ENCODE data around the gene ZNF888. TPM values are rescaled to one million over a fixed set of nuclear protein-coding genes. Genes with fewer than 3 reads are reported as not detected.
A peak's percentile ranks its signal among the peaks of the same experiment; 100 is the strongest.
"Not testable (repeated sequence)": the region's sequence is repeated elsewhere in the genome, so short reads cannot be mapped to it uniquely, and the experiment has no call there.

Gene ZNF888
- polyA plus RNA-seq, 2 of the 4 experiments (the other 2 are of a cell fraction): not detected

DNA sequence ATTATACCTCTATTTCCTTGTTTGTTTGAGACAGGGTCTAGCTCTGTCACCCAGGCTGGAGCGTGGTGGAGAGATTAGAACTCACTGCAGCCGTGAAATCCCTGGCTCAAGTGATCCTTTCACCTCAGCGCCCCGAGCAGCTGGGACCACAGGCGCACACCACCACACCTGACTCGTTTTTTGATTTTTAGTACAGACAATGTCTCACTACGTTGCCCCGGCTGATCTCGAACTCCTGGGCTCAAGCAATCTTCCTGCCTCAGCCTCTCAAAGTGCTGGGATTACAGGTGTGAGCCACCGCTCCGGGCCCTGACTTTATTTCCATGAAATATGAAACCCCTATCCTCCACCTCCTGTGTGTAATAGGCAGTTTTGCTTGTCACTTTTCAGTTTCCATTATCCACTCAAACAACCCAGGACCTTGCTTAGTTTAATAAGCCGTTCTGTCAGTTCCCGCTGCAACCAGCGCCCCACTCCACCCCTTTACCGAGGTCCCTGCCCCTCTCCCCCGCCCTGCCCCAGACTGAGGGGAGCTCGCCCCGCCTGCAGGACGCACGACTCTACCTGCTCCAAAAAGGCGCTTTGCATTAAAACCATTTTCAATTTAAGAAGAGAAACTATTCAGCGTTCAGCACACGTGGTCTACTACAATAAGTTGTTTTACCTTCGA, 22.6 kb upstream of the ZNF888 start:
- WGBS (ENCODE audit: missing lambda C conversion rate): 25% methylated on average over 24 of the region's 24 CpGs
- DNase-seq (ENCODE audit: low read depth in 1 of 2, low spot score in 1 of 2) (no peak), ATAC-seq (no peak), FAIRE-seq (no peak)
- POLR2A ChIA-PET: no interaction called here
- H3K4me2 ChIP-seq: no peak overlapping the region
- CTCF ChIA-PET: no interaction called here
- no peaks in the 10 kb centered on the region for H3K4me1 ChIP-seq
- peaks cover 67% of the 10 kb centered on the region for H3K9me3 ChIP-seq
- TF ChIP-seq FOSL2 (IDR thresholded peaks at IDR 0.05): no peak
- TF ChIP-seq FOSL2 (CRISPR knock-in tag; IDR thresholded peaks at IDR 0.05): no peak
- TF ChIP-seq POLR2A (IDR thresholded peaks at IDR 0.05; ENCODE audit: low read length): no peak
- TF ChIP-seq NFE2L2 (conservative IDR thresholded peaks at IDR 0.05; ENCODE audit: low read length): no peak
- no peak for TF ChIP-seq ZFP36 (IDR thresholded peaks at IDR 0.05; ENCODE audit: borderline replicate concordance, partially characterized antibody)
- TF ChIP-seq KDM5A (IDR thresholded peaks at IDR 0.05): no peak
- TF ChIP-seq FOSB (CRISPR knock-in tag; IDR thresholded peaks at IDR 0.05): no peak
- TF ChIP-seq, protein P1, sequence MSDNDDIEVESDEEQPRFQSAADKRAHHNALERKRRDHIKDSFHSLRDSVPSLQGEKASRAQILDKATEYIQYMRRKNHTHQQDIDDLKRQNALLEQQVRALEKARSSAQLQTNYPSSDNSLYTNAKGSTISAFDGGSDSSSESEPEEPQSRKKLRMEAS (IDR thresholded peaks at IDR 0.05): no peak
- TF ChIP-seq, protein P2, sequence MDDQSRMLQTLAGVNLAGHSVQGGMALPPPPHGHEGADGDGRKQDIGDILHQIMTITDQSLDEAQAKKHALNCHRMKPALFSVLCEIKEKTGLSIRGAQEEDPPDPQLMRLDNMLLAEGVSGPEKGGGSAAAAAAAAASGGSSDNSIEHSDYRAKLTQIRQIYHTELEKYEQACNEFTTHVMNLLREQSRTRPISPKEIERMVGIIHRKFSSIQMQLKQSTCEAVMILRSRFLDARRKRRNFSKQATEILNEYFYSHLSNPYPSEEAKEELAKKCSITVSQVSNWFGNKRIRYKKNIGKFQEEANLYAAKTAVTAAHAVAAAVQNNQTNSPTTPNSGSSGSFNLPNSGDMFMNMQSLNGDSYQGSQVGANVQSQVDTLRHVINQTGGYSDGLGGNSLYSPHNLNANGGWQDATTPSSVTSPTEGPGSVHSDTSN (IDR thresholded peaks at IDR 0.05): no peak
- TF ChIP-seq MAZ (IDR thresholded peaks at IDR 0.05; ENCODE audit: borderline replicate concordance, low read depth, low read length): no peak
- no peak for TF ChIP-seq SMC3 (IDR thresholded peaks at IDR 0.05)
- TF ChIP-seq FOXS1 (CRISPR knock-in tag; IDR thresholded peaks at IDR 0.05): no peak
- TF ChIP-seq CHD2 (IDR thresholded peaks at IDR 0.05; ENCODE audit: low read length, partially characterized antibody): no peak
- TF ChIP-seq ESRRA (IDR thresholded peaks at IDR 0.05; ENCODE audit: borderline replicate concordance, low read length): no peak
- TF ChIP-seq, protein P3, sequence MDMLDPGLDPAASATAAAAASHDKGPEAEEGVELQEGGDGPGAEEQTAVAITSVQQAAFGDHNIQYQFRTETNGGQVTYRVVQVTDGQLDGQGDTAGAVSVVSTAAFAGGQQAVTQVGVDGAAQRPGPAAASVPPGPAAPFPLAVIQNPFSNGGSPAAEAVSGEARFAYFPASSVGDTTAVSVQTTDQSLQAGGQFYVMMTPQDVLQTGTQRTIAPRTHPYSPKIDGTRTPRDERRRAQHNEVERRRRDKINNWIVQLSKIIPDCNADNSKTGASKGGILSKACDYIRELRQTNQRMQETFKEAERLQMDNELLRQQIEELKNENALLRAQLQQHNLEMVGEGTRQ (IDR thresholded peaks at IDR 0.05): no peak
- H3K27ac ChIP-seq: no peak overlapping the region
- no peak overlapping the region for H3K4me3 ChIP-seq

DNA sequence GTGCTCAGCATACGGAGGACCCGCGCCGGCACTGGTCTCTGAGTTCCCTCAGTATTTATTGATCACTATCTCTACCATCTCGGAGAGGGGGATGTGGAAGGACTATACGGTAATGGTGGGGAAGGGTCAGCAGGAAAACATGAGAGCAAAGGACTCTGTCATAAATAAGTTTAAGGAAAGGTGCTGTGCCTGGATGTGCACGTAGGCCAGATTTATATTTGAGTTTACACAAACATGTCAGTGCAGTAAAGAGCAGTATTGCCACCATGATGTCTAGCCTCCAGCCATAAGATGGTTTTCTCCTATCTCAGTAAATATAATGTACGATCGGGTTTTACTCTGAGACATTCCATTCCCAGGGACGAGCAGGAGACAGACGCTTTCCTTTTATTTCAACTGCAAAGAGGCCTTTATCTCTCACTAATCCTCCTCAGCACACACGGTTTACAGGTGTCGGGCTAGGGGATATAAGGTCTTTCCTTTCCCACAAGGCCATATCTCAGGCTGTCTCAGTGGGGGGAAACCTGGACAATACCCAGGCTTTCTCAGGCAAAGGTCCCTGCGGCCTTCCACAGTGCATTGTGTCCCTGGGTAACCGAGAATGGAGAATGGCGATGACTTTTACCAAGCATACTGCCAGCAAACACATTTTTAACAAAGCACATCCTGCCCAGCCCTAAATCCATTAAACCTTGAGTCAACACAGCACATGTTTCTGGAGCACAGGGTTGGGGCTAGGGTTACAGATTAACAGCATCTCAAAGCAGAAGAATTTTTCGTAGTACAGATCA, 21.7 kb upstream of the ZNF888 start:
- 38% methylated on average over 17 of the region's 17 CpGs for WGBS (ENCODE audit: missing lambda C conversion rate)
- ATAC-seq; H3K4me1 ChIP-seq; CTCF ChIA-PET; DNase-seq (ENCODE audit: low read depth in 1 of 2, low spot score in 1 of 2); POLR2A ChIA-PET; H3K4me2 ChIP-seq; H3K27ac ChIP-seq; H3K4me3 ChIP-seq: not testable (repeated sequence)
- peaks cover 68% of the 10 kb centered on the region for H3K9me3 ChIP-seq
- peak; percentile 23 for FAIRE-seq

DNA sequence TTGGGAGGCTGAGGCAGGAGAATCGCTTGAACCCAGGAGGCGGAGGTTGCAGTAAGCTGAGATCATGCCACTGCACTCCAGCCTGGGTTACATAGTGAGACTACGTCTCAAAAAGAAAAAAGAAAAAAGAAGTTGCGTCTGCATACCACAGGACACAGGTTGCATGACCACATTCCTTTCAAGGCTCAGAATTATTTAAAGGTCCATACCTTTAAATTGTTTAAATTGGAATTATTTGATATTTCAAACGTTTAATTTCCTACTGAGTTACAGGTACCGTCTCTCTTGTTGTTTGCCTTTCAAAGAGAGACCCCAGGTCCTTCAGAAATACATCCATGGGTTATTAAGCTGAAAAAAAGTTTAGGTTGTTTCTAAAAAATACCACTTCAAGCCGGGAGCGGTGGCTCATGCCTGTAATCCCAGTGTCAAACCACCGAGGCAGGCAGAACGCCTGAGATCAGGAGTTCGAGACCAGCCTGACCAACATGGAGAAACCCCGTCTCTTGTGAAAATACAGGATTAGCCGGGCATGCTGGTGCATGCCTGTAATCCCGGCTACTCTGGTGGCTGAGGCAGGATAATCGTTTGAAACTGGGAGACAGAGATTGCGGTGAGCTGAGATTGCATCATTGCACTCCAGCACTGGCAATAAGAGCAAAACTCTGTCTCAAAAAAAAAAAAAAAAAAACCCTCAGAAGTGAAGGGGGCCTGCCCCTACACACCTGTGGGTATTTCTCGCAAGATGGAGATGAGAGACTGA, 20.8 kb upstream of the ZNF888 start:
- 47% methylated on average over 17 of the region's 17 CpGs for WGBS (ENCODE audit: missing lambda C conversion rate)
- no peaks in the 10 kb centered on the region for H3K4me1 ChIP-seq
- CTCF ChIA-PET: interaction anchor here (1.2 kb wide), 1 partner anchor 11 kb away, joined by 3 read pairs; no protein-coding TSS in a partner anchor
- H3K27ac ChIP-seq: no peak overlapping the region
- H3K4me3 ChIP-seq: no peak overlapping the region
- no peak overlapping the region for H3K4me2 ChIP-seq
- POLR2A ChIA-PET: no interaction called here
- FAIRE-seq: no peak
- peaks cover 63% of the 10 kb centered on the region for H3K9me3 ChIP-seq
- DNase-seq (ENCODE audit: low read depth in 1 of 2, low spot score in 1 of 2): no peak
- ATAC-seq: no peak
- TF ChIP-seq TP53 (CRISPR knock-in tag; IDR thresholded peaks at IDR 0.05): no peak
- TF ChIP-seq PHF8 (IDR thresholded peaks at IDR 0.05; ENCODE audit: borderline replicate concordance, low read depth): no peak
- no peak for TF ChIP-seq NR3C1 (IDR thresholded peaks at IDR 0.05)
- TF ChIP-seq, protein P2 (IDR thresholded peaks at IDR 0.05): no peak
- TF ChIP-seq POLR2AphosphoS2 (conservative IDR thresholded peaks at IDR 0.05; ENCODE audit: low read length): no peak
- no peak for TF ChIP-seq SREBF2 (IDR thresholded peaks at IDR 0.05)
- TF ChIP-seq EP300 (IDR thresholded peaks at IDR 0.05): no peak
- no peak for TF ChIP-seq ZFP36 (IDR thresholded peaks at IDR 0.05; ENCODE audit: borderline replicate concordance, partially characterized antibody)
- no peak for TF ChIP-seq MAFK (IDR thresholded peaks at IDR 0.05; ENCODE audit: partially characterized antibody)
- TF ChIP-seq CHD2 (IDR thresholded peaks at IDR 0.05; ENCODE audit: low read length, partially characterized antibody): no peak
- TF ChIP-seq RARB (CRISPR knock-in tag; IDR thresholded peaks at IDR 0.05): no peak
- TF ChIP-seq, protein P4, sequence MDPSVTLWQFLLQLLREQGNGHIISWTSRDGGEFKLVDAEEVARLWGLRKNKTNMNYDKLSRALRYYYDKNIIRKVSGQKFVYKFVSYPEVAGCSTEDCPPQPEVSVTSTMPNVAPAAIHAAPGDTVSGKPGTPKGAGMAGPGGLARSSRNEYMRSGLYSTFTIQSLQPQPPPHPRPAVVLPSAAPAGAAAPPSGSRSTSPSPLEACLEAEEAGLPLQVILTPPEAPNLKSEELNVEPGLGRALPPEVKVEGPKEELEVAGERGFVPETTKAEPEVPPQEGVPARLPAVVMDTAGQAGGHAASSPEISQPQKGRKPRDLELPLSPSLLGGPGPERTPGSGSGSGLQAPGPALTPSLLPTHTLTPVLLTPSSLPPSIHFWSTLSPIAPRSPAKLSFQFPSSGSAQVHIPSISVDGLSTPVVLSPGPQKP (IDR thresholded peaks at IDR 0.05; ENCODE audit: low read depth, low read length): no peak
- TF ChIP-seq RFX5 (IDR thresholded peaks at IDR 0.05): no peak
- TF ChIP-seq EHMT2 (IDR thresholded peaks at IDR 0.05; ENCODE audit: low read depth): no peak
- TF ChIP-seq, protein P5, sequence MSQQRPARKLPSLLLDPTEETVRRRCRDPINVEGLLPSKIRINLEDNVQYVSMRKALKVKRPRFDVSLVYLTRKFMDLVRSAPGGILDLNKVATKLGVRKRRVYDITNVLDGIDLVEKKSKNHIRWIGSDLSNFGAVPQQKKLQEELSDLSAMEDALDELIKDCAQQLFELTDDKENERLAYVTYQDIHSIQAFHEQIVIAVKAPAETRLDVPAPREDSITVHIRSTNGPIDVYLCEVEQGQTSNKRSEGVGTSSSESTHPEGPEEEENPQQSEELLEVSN (IDR thresholded peaks at IDR 0.05; ENCODE audit: borderline replicate concordance, low read depth): no peak
- TF ChIP-seq JUN (IDR thresholded peaks at IDR 0.05): no peak
